ENCODE measurements around the gene BORCS6.

The BORCS6 gene

GRCh38 chr17:8212312-8213180, 22.6 kb upstream of the BORCS6 start:
- no peak for DNase-seq (ENCODE audit: low read depth in 4 of 4, low spot score in 1 of 4)

GRCh38 chr17:8210761-8211458, 20.9 kb upstream of the BORCS6 start:
- DNase-seq (ENCODE audit: low read depth in 4 of 4, low spot score in 1 of 4) = no peak

- DNase-seq (ENCODE audit: low read depth in 4 of 4, low spot score in 1 of 4) = peak in 3 of 4 experiments; percentile 76 to 90 (median 85)
Measured at GRCh38 chr17:8209907-8210760, 20.2 kb upstream of the BORCS6 start, which contains the start of gene AURKB. TSS of gene AURKB (minus strand) at chr17:8210575. CDS start at chr17:8210224, 351 bp downstream.

- no peak for DNase-seq (ENCODE audit: low read depth in 4 of 4, low spot score in 1 of 4)
Measured at GRCh38 chr17:8206536-8206935, 16.6 kb upstream of the BORCS6 start.

GRCh38 chr17:8204761-8205555, 15.0 kb upstream of the BORCS6 start:
- DNase-seq (ENCODE audit: low read depth in 4 of 4, low spot score in 1 of 4) = no peak

- DNase-seq (ENCODE audit: low read depth in 4 of 4, low spot score in 1 of 4) = peak in 1 of 4 experiments; percentile 25
Measured at GRCh38 chr17:8192070-8192815, 2.3 kb upstream of the BORCS6 start.

- no peak for DNase-seq (ENCODE audit: low read depth in 4 of 4, low spot score in 1 of 4)
Measured at GRCh38 chr17:8190506-8190905, 526 bp upstream of the BORCS6 start.

- DNase-seq (ENCODE audit: low read depth in 4 of 4, low spot score in 1 of 4) = no peak
Measured at GRCh38 chr17:8189041-8189710, 804 bp downstream of the BORCS6 start.

- DNase-seq (ENCODE audit: low read depth in 4 of 4, low spot score in 1 of 4) = no peak
Measured at GRCh38 chr17:8188263-8188839, 1.6 kb downstream of the BORCS6 start.

GRCh38 chr17:8187517-8188262, 2.3 kb downstream of the BORCS6 start:
- DNase-seq (ENCODE audit: low read depth in 4 of 4, low spot score in 1 of 4) = peak; percentile 75 to 91 (median 85)

- DNase-seq (ENCODE audit: low read depth in 4 of 4, low spot score in 1 of 4) = peak; percentile 88 to 98 (median 97)
Measured at GRCh38 chr17:8186787-8187516, 3.0 kb downstream of the BORCS6 start.

- no peak for DNase-seq (ENCODE audit: low read depth in 4 of 4, low spot score in 1 of 4)
Measured at GRCh38 chr17:8186446-8186786, 3.6 kb downstream of the BORCS6 start.

- peak; percentile 84 to 97 (median 89) for DNase-seq (ENCODE audit: low read depth in 4 of 4, low spot score in 1 of 4)
Measured at GRCh38 chr17:8185582-8186445, 4.2 kb downstream of the BORCS6 start.

- no peak for DNase-seq (ENCODE audit: low read depth in 4 of 4, low spot score in 1 of 4)
Measured at GRCh38 chr17:8176998-8177731, 12.8 kb downstream of the BORCS6 start.

- peak in 3 of 4 experiments; percentile 67 to 81 (median 81) for DNase-seq (ENCODE audit: low read depth in 4 of 4, low spot score in 1 of 4)
Measured at GRCh38 chr17:8176197-8176940, 13.6 kb downstream of the BORCS6 start, which contains the start of gene TMEM107. TSS of gene TMEM107 (minus strand) at chr17:8176380. CDS start at chr17:8176286, 94 bp downstream.

All from stimulated activated CD4-positive, alpha-beta T cell treated with anti-CD3 and anti-CD28 coated beads, Interleukin-1b, Interleukin-23, amount 100 ng/mL, for 24 hours (primary cell).